HG03469 (cell line): ENCODE results near the gene NUDT22.

Experiments
- ATAC-seq: cut with Tn5 transposase; IDR thresholded peaks from one replicate; pipeline ENCODE4 v1.9.1; 2021; ENCODE audit warnings: mild to moderate bottlenecking, moderate library complexity, moderate number of reproducible peaks; ENCODE audit not compliant: unreplicated experiment

Gene NUDT22

GRCh38 chr11:64253043-64253442, 27.0 kb downstream of the NUDT22 start:
- ATAC-seq = no peak

GRCh38 chr11:64253481-64253880, 27.4 kb downstream of the NUDT22 start:
- no peak for ATAC-seq

- ATAC-seq = no peak
Measured at GRCh38 chr11:64254326-64254725, 28.3 kb downstream of the NUDT22 start.

GRCh38 chr11:64255135-64256128, 29.4 kb downstream of the NUDT22 start:
- ATAC-seq = no peak

GRCh38 chr11:64256300-64256699, 30.2 kb downstream of the NUDT22 start:
- no peak for ATAC-seq

GRCh38 chr11:64258356-64258755, 32.3 kb downstream of the NUDT22 start:
- ATAC-seq = no peak

- ATAC-seq = no peak
Measured at GRCh38 chr11:64258946-64259532, 33.0 kb downstream of the NUDT22 start.

- ATAC-seq = no peak
Measured at GRCh38 chr11:64259533-64260067, 33.5 kb downstream of the NUDT22 start.

- ATAC-seq = no peak
Measured at GRCh38 chr11:64260147-64260708, 34.2 kb downstream of the NUDT22 start.

GRCh38 chr11:64261556-64262080, 35.5 kb downstream of the NUDT22 start:
- no peak for ATAC-seq

- no peak for ATAC-seq
Measured at GRCh38 chr11:64262271-64263002, 36.4 kb downstream of the NUDT22 start.

- no peak for ATAC-seq
Measured at GRCh38 chr11:64263021-64263946, 37.2 kb downstream of the NUDT22 start.

- no peak for ATAC-seq
Measured at GRCh38 chr11:64263947-64264317, 37.9 kb downstream of the NUDT22 start.

- ATAC-seq = no peak
Measured at GRCh38 chr11:64264371-64264852, 38.3 kb downstream of the NUDT22 start.

GRCh38 chr11:64265176-64266160, 39.4 kb downstream of the NUDT22 start:
- no peak for ATAC-seq

GRCh38 chr11:64266339-64266738, 40.3 kb downstream of the NUDT22 start:
- ATAC-seq = no peak

- ATAC-seq = no peak
Measured at GRCh38 chr11:64267207-64267945, 41.3 kb downstream of the NUDT22 start.
